GM21360 (cell line): ENCODE data around the gene ECEL1.
"Not testable (repeated sequence)": the region's sequence is repeated elsewhere in the genome, so short reads cannot be mapped to it uniquely, and the experiment has no call there.

Experiments
- ATAC-seq: cut with Tn5 transposase; IDR thresholded peaks from one replicate; pipeline ENCODE4 v1.9.1; 2021; ENCODE audit warnings: mild to moderate bottlenecking, moderate library complexity; ENCODE audit not compliant: unreplicated experiment

Gene ECEL1, protein sequence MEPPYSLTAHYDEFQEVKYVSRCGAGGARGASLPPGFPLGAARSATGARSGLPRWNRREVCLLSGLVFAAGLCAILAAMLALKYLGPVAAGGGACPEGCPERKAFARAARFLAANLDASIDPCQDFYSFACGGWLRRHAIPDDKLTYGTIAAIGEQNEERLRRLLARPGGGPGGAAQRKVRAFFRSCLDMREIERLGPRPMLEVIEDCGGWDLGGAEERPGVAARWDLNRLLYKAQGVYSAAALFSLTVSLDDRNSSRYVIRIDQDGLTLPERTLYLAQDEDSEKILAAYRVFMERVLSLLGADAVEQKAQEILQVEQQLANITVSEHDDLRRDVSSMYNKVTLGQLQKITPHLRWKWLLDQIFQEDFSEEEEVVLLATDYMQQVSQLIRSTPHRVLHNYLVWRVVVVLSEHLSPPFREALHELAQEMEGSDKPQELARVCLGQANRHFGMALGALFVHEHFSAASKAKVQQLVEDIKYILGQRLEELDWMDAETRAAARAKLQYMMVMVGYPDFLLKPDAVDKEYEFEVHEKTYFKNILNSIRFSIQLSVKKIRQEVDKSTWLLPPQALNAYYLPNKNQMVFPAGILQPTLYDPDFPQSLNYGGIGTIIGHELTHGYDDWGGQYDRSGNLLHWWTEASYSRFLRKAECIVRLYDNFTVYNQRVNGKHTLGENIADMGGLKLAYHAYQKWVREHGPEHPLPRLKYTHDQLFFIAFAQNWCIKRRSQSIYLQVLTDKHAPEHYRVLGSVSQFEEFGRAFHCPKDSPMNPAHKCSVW

DNA sequence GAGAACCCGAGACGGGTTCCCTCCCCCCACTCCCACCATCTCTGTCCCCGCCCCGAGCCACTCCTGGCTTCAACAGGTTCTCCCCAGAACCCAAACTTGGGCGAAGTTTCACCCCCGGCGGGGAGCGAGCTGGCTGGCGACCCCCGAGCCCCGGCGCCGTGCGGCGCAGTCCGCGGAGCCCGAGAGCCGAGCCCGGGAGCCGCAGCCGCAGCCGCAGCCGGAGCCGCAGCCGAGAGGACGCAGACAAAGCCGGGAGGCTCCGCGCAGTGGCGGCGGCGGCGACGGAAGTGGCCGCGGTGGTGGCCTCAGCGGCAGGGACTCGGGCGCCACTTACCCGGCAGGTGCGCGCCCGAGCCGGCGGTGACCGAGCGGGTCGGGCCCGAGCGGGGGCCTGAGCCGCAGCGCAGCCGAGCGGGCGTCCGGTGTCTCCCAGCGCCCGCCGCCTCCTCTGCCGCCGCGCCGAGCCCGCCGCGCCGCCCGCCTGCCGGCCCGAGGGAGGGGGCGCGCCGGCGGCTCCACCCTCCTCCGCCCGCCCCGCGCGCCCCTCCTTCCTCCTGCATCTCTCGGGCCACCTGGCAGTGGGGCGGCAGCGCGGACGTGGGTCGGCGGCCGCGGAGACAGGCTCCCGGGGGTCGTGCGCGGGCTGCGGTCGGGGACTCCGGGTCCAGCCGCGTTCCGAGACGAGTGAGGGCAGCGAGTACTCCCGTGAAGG lies at the start of gene ECEL1:
ECEL1 (minus strand) TSS at position 450 of the 712 bp plus-strand sequence. CDS start 1,181 bp downstream, outside the sequence.
- ATAC-seq, result no peak

DNA sequence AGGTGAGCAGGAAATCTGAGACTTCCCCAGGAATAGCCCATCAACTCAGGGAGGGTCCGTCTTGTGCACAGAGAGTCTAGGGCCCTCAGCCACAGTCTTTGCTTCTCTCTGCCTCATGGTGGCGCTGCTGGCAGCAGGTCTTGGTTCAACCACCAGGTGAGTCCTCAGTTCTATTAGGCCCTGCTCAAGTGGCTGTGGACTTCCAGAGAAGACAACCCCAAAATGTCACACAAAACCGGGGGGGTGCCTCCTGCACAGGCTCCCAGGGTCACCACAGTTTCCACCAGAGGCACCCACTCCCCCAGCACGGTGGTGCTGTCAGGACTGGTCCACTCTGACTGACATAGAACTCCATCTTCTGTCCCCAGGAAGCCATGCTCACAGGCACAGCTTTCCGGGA lies 49.4 kb upstream of the ECEL1 start:
- ATAC-seq, result no peak

DNA sequence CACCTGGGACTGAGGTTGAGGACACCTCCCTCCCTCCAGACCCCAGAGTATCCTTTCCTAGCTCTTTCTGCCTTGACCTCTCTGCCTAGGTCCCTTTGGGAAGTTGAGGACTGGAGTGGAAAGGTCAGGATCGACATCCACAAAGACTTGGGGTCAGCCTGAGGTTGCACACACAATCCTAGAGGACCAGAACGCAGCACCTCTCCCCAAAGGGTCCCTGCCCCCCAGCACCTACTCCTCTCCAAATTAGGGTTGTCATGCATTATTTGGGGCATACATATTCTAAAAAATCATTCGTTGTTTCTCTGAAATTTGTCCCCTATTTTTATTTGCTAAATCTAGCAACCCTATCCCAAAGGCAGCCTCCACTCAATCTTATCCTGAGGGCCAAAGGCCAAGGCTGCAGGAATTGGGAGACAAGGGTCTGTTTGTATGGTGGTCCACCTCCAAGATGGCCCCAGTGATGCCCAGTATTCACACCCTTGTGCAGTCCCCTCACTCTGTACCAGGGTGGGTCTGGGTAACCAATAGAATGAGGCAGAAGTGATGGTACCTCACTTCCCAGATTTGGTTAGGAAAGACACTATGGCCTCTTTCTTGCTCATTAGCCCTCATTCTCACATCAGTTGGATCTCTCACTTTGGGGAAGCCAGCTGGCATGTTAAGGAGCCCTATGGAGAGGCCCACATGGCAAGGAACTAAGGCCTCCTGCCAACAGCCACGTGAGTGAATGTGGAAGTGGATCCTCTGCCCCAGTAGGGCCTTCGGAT lies 48.3 kb upstream of the ECEL1 start:
- ATAC-seq, result no peak

DNA sequence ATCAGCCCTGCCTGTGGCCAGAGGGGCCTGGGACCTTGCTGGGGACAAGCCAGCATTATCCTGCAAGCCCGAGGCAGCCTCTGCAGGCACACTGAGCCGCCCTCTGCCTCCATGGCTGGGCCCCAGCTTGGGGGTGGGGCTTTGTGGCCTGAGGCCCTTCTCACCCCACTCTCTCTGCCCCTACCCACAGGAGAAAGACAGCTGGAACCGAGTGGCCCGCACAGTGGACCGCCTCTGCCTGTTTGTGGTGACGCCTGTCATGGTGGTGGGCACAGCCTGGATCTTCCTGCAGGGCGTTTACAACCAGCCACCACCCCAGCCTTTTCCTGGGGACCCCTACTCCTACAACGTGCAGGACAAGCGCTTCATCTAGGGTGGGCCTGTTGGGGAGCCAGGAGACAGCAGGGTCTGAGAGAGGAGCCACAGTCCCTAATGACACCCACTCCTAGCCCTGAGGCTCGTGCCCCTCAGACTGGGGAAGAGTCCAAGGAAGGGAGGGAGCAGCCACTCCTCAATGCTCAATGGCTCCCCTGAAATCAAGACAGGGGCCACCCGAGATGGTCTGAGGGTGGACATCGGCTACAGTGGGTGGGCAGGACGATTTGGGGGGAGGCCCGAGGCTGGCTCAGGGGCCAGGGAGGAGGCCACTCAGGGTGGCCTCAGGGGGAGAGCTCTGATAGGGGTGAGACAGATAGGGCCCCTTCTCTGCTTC lies 47.5 kb upstream of the ECEL1 start:
- ATAC-seq, result no peak

DNA sequence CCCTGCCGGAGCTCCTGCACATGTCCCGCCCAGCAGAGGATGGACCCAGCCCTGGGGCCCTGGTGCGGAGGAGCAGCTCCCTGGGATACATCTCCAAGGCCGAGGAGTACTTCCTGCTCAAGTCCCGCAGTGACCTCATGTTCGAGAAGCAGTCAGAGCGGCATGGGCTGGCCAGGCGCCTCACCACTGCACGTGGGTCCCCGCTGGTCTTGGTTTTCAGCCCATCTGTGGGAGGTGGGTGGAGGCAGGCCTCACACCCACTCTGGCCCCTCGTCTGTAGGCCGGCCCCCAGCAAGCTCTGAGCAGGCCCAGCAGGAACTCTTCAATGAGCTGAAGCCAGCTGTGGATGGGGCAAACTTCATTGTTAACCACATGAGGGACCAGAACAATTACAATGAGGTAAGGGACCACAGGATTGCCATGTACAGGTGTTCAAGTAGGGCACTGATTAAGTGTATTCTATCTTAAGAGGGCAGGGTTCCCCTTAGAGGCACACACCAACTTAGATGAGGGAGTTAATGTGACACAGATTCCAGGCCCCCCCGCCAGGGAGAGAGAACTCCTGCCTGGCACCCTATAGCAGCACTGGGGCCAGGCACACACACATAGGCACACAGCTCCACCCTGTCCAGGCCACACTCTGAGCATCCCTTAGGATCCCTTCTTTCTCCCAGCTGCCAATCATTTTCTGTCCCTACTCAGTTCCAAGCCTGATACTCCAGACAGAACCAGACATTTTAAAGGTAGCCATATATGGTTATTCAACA lies 46.5 kb upstream of the ECEL1 start:
- ATAC-seq, result no peak

DNA sequence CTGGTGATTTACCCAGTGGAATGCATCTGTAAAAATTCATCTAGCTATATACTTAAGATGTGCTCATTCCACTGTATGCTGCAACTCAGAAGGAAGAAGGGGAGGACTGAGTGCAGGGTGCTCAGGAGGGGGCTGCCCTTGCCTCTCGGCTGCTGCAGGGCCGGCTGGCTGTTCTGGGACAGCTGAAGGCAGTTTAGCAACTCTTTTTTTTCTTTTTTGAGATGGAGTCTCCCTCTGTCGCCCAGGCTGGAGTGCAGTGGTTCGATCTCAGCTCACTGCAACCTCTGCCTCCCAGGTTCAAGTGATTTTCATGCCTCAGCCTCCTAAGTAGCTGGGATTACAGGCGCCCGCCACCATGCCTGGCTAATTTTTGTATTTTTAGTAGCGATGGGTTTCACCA lies 45.2 kb upstream of the ECEL1 start:
- not testable (repeated sequence) for ATAC-seq

DNA sequence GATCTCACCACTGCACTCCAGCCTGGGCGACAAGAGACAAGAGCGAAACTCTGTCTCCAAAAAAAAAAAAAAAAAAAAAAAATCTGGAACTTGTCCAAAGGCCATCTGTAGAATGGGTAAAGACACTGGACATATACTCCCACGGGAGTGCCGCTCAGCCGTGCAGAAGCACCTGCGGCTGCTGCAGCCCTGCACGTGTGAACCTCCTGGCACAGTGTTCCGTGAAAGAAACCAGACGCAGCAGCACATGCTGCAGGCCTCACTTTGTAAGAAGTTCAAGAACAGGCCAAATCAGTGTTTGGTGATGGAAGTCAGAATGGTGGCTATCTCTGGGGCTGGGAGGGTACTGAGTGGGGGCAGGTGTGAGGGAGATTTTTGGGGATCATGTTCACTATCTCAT lies 44.8 kb upstream of the ECEL1 start:
- no peak for ATAC-seq

DNA sequence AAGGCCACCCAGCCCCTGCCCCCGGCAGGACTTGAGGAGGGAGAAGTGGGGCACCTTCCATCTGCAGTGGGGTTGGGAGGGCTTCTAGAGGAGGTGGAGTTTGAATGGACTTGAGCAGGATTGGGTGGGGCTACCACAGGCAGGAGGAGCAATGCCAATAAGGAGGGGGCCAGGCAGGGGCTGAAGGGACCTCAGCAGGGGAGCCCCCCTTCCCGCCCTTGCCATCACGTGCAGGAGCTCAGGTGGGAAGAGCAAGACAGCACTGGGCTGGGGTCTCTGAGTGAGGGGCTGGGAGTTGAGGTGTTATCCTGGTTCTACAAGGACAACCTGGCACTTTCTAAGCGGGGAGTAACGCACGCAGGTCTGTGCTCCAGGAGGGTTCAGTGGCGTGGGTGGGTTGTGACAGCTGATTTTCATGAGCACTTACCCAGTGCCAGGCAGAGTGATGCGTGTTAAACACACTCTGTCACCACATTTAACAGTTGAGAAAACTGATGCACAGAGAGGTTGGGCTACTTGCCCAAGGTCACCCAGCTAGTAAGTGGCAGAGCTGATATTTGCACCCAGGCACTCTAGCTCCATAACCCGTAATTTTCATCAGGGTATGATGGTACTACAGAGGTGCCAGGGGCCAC lies 43.1 kb upstream of the ECEL1 start:
- no peak for ATAC-seq

DNA sequence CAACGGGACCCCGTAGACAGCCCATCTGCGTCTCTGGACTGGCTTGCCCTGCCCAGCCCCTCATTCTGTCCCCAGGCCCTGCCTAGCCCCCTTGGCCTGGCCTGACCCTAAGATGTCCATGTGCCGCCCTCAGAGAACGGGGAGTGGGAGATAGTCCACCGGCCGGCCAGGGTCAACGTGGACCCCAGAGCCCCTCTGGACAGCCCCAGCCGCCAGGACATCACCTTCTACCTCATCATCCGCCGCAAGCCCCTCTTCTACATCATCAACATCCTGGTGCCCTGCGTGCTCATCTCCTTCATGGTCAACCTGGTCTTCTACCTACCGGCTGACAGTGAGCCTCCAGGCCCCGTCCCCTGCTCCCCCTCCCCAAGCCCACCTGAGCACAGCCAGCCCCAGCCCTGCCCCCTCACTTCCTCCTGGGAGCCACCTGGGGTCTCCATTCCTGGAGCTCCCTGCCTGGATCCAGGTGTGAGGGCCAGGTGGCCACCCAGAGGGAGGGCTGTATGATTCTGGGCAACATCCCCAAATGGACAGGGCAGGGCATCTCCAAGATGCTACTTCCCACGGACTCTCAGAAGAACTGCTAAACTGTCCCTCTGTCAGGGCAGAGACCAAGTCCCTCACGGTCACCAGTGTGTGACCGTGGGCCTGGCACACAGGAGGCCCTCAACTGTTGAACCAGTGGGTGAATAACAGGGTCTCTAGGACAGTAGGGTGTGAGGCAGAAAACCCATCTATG lies 42.3 kb upstream of the ECEL1 start:
- no peak for ATAC-seq

DNA sequence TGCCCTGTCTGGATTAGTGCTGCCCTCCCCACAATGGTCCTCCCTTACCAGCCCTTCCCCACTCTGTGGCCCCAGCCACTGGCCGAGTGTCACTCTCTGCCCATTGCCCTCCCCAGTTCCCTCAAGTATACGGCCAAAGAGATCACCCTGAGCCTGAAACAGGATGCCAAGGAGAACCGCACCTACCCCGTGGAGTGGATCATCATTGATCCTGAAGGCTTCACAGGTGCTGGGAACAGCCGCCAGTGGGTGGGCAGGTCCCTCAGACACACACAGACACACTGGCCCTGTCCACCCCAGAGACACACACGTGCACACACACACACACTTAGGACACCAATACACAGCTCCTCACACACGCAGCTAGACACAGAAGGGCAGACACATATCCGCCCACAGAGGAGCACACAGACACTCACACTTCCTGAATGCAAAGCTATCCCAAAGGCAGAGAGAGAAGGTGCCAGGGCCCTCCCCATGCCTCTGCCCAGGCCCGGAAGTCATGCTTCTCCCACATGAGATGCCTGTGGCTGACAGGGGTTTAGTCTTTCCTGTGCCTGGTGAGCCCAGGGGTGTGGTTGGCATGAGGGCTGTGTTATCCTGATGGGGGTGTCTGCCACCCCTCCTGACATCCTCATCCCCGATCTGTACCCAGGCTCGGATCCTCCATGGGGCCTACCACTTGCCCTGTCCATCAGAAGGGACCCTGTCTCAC lies 41.3 kb upstream of the ECEL1 start:
- ATAC-seq, result no peak

DNA sequence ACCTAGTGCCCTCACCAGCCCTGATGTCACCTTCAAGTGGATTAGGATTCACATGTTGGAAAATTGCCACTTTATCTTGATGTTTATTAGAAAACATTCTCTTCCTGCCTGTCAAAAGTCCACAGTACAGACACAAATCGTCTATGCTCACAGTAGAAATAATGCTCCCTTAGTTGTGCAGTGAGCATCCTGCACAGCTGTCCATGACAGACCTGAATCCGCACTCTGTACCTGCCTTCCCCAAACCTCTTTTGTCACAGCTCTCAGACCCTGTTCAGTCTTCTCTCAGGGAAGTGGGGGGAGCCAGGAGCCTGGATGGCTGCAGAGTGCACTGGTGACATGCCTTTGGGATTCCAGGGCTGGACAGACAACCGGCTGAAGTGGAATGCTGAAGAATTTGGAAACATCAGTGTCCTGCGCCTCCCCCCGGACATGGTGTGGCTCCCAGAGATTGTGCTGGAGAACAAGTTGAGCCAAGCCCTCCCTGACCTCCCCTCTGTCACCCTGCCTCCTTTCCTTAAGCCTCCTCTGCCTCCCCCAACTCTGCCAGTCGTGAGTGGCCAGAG lies 40.4 kb upstream of the ECEL1 start:
- ATAC-seq, result no peak

DNA sequence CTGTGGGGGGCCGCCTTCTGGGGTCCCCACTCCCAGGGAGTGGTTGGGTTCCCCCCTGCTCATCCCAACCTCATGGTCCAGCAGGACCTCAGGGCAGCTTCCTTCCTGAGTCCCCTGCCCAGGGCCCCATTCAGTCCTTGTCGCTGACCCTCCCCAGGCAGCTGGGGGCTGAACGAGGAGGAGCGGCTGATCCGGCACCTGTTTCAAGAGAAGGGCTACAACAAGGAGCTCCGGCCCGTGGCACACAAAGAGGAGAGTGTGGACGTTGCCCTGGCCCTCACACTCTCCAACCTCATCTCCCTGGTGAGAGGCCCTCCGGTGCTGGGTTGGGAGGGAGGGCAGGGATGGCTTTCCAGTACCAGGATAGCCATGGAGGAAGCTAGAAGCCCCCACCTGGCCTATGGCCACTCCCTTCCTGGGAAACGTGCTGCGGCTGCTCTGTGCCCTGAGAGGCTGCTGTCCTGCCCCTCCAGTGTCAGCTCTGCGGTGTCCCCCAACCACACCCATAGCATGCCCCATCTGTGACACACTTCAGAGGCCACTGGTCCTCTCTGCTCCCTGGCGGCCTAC lies 38.8 kb upstream of the ECEL1 start:
- no peak for ATAC-seq

DNA sequence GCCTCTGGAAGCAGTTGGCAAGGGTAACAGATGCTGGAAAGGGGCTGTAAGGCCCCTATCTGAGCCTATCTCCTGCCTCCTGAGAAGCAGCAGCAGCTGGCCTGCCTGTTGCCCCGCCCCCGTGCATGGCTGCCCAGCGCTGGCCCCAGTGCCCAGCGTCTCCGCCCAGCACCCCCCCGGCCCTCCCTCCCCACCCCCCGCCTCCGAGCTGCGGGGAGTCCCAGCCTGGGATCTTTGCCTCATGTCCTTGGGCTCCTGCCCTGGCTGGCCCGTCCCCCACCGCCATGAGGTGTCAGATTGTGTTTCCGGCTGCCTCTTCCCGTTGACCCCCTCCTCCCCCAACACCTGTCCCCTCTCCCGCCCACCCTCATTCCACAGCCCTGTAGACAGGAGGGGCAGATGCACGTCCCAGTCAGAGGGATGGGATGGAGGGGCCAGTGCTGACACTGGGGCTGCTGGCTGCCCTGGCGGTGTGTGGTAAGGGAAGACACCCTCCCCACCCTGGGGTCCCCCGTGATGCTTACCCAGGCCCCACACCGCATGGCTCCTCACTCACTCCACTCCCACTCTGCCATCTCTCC lies 38.2 kb upstream of the ECEL1 start, which contains the start of gene CHRND:
CHRND (plus strand) TSS at position 370 of the 581 bp plus-strand sequence; CDS start at position 426, 56 bp downstream.
- ATAC-seq, result no peak

DNA sequence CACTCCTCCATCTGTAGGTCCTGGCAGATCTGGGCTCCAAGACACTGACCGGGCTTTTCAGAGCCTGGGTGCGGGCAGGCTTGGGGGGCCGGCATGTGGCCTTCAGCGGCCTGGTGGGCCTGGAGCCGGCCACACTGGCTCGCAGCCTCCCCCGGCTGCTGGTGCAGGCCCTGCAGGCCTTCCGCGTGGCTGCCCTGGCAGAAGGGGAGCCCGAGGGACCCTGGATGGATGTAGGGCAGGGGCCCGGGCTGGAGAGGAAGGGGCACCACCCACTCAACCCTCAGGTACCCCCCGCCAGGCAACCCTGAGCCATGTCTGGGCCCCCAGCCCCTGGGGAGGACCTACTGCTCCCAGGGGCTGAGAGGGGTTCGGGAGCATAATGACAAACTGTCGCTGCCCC lies 37.6 kb upstream of the ECEL1 start:
- ATAC-seq, result no peak

DNA sequence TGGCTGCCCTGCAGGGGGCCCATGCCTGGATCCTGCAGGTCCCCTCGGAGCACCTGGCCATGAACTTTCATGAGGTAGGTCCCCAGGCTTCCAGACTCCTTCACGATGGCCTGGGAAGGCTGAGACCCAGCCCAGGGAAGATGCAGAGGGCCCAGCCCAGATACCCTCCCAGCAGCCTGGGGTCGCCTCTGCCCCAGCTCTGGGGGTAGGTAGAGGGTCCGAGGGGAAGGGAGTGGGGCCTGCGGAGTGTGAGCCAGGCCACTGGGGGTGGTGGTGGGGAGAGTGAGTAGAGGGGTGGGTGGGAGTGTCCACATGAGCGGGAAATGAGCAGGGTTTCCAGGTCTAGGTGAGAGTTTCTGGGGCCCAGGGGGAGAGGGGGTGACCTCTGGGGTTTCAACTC lies 37.1 kb upstream of the ECEL1 start:
- ATAC-seq, result no peak
